ENCODE results near the gene TEX36.
A peak's percentile ranks its signal among the peaks of the same experiment; 100 is the strongest.

TEX36 gene

DNA sequence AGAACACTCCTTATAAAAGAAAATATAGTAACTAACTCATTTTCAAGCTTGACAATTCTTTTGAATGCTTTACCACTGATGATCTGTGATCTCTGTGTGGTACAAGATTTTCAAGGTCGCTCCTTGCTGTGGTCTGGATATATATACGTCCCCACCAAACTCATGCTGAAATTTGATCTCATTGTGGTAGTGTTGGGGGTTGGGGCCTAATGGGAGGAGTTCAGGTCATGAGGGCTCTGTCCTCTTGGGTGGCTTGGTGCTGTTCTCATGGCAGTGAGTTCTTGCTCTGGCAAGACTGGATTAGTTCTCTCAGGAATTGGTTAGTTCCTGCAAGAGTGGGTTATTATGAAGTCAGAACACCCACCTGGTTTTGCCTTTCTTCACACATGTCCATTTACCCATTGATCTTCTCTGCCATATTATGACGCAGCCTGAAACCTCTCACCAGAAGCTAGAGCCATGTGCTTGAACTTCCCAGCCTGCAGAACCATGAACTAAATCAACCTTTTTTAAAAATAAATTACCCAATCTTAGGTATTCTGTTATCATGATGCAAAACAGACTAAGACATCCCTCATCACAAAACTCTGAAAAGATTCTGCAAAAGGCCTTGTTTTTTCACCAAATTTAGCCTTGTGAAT lies 28.3 kb upstream of the TEX36 start:
- TF ChIP-seq, protein P1, sequence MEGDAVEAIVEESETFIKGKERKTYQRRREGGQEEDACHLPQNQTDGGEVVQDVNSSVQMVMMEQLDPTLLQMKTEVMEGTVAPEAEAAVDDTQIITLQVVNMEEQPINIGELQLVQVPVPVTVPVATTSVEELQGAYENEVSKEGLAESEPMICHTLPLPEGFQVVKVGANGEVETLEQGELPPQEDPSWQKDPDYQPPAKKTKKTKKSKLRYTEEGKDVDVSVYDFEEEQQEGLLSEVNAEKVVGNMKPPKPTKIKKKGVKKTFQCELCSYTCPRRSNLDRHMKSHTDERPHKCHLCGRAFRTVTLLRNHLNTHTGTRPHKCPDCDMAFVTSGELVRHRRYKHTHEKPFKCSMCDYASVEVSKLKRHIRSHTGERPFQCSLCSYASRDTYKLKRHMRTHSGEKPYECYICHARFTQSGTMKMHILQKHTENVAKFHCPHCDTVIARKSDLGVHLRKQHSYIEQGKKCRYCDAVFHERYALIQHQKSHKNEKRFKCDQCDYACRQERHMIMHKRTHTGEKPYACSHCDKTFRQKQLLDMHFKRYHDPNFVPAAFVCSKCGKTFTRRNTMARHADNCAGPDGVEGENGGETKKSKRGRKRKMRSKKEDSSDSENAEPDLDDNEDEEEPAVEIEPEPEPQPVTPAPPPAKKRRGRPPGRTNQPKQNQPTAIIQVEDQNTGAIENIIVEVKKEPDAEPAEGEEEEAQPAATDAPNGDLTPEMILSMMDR (IDR thresholded peaks at IDR 0.05): no peak

DNA sequence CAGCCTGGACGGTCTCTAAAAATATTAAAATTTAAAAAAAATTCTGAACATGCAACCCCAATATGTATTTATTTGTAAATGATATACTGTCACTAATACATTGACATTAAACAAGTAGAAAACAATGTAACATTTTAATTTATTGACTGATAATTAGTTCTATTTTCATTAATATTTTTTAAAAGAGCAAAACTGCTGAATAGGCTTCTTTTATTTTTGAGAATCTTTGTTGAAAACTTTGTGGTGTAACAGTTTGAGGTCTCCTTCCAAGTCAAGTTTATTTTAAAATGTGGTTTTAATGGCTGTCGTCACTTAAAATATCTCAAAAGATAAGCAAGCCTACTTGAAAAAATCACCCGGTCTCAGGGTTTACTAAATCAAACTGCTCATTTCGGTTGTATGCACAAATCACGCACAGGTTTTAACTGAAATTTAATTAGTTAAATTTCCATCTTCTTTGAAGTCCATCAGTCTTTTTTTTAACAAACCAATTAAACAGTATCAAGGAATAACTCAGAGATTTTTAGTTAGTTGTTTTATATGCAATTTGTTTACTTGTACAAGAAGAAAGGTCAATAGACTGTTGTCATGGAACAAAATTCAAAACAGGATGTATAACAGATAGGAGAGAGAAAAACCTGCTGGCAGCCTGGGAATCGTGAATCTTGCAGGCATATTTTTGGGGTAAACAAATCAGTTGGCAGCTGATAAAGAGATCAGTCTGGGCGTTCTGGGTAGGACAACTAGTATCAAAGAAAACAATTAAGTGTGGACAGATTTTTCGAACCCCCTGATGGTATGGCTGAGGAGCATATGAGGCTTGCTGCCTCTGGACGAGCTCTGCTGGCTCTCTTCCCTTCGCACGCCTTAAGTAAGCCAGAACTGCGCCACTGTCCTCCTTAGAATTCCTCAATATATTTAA lies 26.9 kb upstream of the TEX36 start:
- TF ChIP-seq, protein P1 (IDR thresholded peaks at IDR 0.05): no peak

DNA sequence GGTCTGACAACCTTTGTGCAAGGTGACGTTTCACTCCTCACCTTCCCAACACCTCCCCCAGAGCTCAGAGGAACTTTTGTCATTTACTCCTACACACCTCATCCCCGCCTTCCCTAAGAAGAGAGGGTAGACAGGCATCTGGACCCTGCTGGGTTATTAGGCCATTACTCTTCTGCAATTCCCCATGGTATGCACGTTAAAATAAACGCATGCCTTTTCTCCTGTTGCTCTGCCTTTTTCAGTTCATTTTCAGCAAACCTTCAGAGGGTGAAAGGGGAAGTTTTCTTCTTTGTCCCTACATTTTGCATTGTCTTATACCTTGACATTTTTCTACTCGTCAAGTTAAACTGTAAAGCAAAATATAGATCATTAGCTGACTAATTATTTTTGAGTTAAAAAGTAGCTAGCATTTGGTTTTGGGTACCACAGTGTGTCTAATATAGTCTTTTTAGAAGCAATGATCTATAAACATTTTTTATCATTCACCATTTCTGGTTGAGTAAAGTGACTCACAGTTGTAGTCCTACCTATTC lies 26.1 kb upstream of the TEX36 start:
- TF ChIP-seq, protein P1 (IDR thresholded peaks at IDR 0.05): no peak

DNA sequence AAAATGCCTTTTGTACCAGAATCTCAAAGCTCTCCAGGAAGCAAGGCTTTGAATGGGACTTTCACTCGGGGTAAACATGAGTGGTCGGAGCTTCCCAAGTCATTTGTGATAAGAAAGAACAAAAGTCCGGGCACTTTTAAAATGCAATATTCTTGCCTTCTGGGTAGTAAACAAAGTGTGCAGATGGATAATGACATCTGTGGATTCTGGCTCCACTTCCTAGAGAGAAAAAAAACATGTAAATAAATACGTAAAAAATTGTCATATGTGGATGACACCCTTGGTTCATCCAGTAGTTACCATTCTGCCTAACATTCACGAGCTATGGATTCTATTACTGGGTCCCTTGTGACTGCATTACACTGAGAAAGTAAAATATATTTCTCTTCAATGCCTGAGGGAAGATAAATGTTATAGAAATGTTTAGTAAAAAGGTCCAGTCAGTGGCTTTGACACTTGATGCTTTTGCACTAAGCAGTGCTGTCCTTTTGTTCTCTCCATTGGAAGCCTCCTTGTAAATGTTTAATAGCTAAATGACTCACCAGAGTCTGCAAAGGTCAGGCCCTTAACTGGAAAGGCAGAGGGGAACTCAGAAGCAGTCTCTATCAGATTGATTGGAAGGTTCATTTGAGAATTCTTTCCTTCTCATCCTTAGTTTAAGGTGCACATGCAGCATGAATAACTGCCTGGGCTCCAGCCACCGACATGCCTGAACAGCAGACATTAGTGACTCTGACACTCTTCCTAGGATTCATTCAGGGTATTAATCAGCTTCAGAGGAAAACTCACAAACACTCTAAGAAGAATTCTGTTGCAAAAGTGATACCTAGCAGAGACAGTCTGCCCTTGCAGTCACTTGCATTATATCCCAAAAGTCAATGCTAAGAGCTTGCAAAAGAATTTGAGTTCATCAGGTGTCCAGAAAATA lies 24.8 kb upstream of the TEX36 start:
- TF ChIP-seq, protein P1 (IDR thresholded peaks at IDR 0.05): no peak

DNA sequence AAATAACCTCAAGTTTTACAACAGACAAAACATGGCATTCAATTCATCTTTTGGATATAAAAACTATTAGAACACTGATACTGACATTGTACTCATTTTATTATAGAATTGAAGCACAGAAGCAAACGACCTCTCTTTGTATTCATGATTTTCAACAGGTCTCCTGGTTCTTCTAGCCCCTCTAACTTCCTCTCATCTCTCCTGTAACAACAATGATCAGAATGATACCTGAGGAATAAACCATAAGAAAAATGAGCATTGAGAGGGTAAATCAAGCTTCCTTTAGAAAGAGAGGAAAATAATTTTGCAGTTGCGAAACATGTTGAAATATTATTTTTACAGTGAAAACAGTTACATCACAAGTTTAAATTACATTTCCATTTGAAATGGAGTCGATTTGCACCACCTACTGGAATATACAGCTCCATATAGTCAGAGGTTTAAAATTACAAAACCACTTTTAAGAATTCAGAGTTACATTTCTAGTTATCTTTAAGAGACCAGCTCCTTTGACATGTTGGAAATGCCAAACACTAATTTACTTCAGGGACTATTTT lies 17.5 kb upstream of the TEX36 start:
- TF ChIP-seq, protein P1 (IDR thresholded peaks at IDR 0.05): peak; percentile 61

DNA sequence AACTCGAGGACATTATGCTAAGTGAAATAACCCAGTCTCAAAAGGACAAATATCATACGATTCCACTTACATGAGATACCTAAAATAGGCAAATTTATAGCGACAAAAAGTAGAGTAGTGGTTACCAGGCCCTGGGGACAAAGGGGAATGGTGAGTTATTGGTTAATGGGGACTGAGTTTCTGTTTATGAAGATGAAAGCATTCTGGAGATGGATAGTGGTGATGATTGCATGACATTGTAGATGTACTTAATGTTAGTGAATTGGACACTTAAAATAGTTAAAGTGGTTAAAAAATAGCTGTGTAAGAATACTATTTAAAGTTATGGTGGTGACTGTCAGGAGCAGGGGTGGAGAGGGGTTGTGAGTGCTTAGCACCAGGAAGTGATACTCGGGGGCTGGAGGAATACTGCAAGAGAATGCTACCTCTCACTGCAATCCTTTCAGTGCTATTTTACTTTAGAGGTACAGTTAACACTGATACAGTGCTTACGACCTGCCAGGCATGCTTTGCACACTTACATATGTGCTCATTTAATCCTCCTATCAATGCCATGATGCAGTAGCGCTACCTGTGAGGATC lies 16.7 kb upstream of the TEX36 start:
- TF ChIP-seq, protein P1 (IDR thresholded peaks at IDR 0.05): no peak

Measured in LNCAP (cell line).